K562 (cell line): ENCODE results near the gene SEPTIN2. TPM values are rescaled to one million over a fixed set of nuclear protein-coding genes. Genes with fewer than 3 reads are reported as not detected.

Source experiments
- ATAC-seq: fragments of 200-7000 bp; cut with Tn5 transposase; 3 replicates; pipeline ENCODE4 v1.9.1; 2020; ENCODE audit warnings: moderate library complexity
- BruUV-seq: library from RNA; stranded (reverse); fragments of 400-500 nt; replicated peaks from 2 replicates; lab custom pipeline; 2021; lab: Mats Ljungman, UMichigan
- CTCF ChIA-PET: fragments of 300-600 bp; formaldehyde crosslinking; extraction: SDS; loops from one replicate; lab custom pipeline; 2021; ENCODE audit warnings: low intra/inter-chr PET ratio; lab: Yijun Ruan, JAX
- POLR2A ChIA-PET: fragments of 300-600, 350-650 bp; sonication (Branson Sonifier 250); formaldehyde crosslinking; extraction: SDS; loops from one replicate; lab custom pipeline; 2021; ENCODE audit warnings: antibody characterized with exemption, inconsistent platforms; lab: Yijun Ruan, JAX
- DNase-seq, 4 experiments: peaks; one replicate each; pipeline versions ENCODE4 v3.0.0 to v3.0.0-alpha.2; 2011 to 2018; ENCODE audit warnings: low spot score in 3 of 4, mixed read lengths in 3 of 4; ENCODE audit errors: extremely low read depth in 1 of 4
- FAIRE-seq: peaks from 2 replicates; lab custom pipeline; 2011; peaks lifted over from hg19 to GRCh38; lab: Jason Lieb, UNC
- H2AFZ ChIP-seq: 2 replicates; pipeline ENCODE4 v1.6.0; 2011; ENCODE audit warnings: low read depth, low read length, control low read depth, inconsistent platforms
- H3K27ac ChIP-seq: fragments of 200-600 bp; 3 replicates; pipeline ENCODE4 v1.8.0; 2011; ENCODE audit warnings: low read depth, mild to moderate bottlenecking, control low read depth, inconsistent platforms, low read length, moderate library complexity, mixed read lengths; ENCODE audit errors: extremely low read depth
- H3K27me3 ChIP-seq, 2 experiments: fragments of 300-600 bp in 1 of 2; 2 replicates in 1 of 2; 3 replicates in 1 of 2; pipeline versions ENCODE4 v1.6.0 to v1.8.0; 2011; ENCODE audit warnings: inconsistent platforms in 2 of 2, low read length in 2 of 2, mild to moderate bottlenecking in 1 of 2, mixed read lengths in 1 of 2, moderate library complexity in 1 of 2; ENCODE audit not compliant: control insufficient read depth in 2 of 2, insufficient read depth in 2 of 2
- H3K36me3 ChIP-seq: fragments of 300-600 bp; 3 replicates; pipeline ENCODE4 v1.8.0; 2011; ENCODE audit warnings: mild to moderate bottlenecking, low read length, inconsistent platforms; ENCODE audit not compliant: control insufficient read depth, insufficient read depth
- H3K4me1 ChIP-seq, 2 experiments: fragments of 200-600 bp in 1 of 2; replicated peaks in 1 of 2; 2 replicates in 1 of 2; 3 replicates in 1 of 2; pipeline versions ENCODE4 v1.5.1 to v1.8.0; 2011; ENCODE audit warnings: inconsistent platforms in 2 of 2, low read length in 2 of 2, mild to moderate bottlenecking in 1 of 2, mixed read lengths in 1 of 2, moderate library complexity in 1 of 2; ENCODE audit not compliant: control insufficient read depth in 2 of 2, insufficient read depth in 2 of 2
- H3K4me2 ChIP-seq: 2 replicates; pipeline ENCODE4 v1.6.1; 2011; ENCODE audit warnings: low read length, control low read depth, inconsistent platforms, mixed read lengths; ENCODE audit not compliant: insufficient read depth
- H3K4me3 ChIP-seq: fragments of 200-600 bp; sonication (generic), shearing (Covaris generic); 2 replicates; pipeline ENCODE4 v1.5.1; 2016; ENCODE audit warnings: control low read depth, inconsistent platforms
- H3K79me2 ChIP-seq: fragments of 200-600 bp; 3 replicates; pipeline ENCODE4 v1.8.0; 2011; ENCODE audit warnings: low read length, inconsistent platforms; ENCODE audit not compliant: control insufficient read depth, insufficient read depth
- H3K9ac ChIP-seq, 2 experiments: 2 replicates each; pipeline versions ENCODE4 v1.6.0 to v1.6.1; 2011; ENCODE audit warnings: low read depth in 2 of 2, low read length in 2 of 2, control low read depth in 1 of 2, inconsistent platforms in 1 of 2, mild to moderate bottlenecking in 1 of 2, mixed read lengths in 1 of 2; ENCODE audit not compliant: insufficient read depth in 1 of 2
- H3K9me1 ChIP-seq: one replicate; pipeline ENCODE4 v1.6.0; 2011; ENCODE audit warnings: inconsistent platforms, mild to moderate bottlenecking, low read length, moderate library complexity; ENCODE audit not compliant: control insufficient read depth, insufficient read depth
- H3K9me3 ChIP-seq: replicated peaks from 2 replicates; pipeline ENCODE4 v1.5.1; 2011; ENCODE audit warnings: low read depth, low read length, inconsistent platforms; ENCODE audit not compliant: control insufficient read depth, insufficient read depth
- H4K20me1 ChIP-seq: replicated peaks from 2 replicates; pipeline ENCODE4 v1.6.1; 2011; ENCODE audit warnings: low read length, inconsistent platforms, mixed read lengths; ENCODE audit not compliant: control insufficient read depth, insufficient read depth
- C11orf30 ChIP-seq: fragments of 450-650 bp; IDR thresholded peaks from 2 replicates; pipeline ENCODE4 v1.6.1; 2016; ENCODE audit warnings: low read depth, mild to moderate bottlenecking
- GTF2A2 ChIP-seq: IDR thresholded peaks from 2 replicates; pipeline ENCODE4 v1.6.1; 2016; ENCODE audit warnings: mild to moderate bottlenecking, missing genetic modification characterization, missing compliant biosample characterization
- HMGN3 ChIP-seq: IDR thresholded peaks from 2 replicates; pipeline ENCODE4 v1.6.1; 2011; ENCODE audit warnings: borderline replicate concordance, low read depth, mild to moderate bottlenecking, mixed read lengths, low read length; ENCODE audit not compliant: insufficient read length; ENCODE audit errors: extremely low read depth
- L3MBTL2 ChIP-seq: fragments of 450-650 bp; IDR thresholded peaks from 2 replicates; pipeline ENCODE4 v1.6.1; 2016; ENCODE audit warnings: mild to moderate bottlenecking, moderate library complexity
- POLR2A ChIP-seq: fragments of 450-650 bp; conservative IDR thresholded peaks from 2 replicates; pipeline ENCODE4 v1.6.1; 2016
- POLR2AphosphoS2 ChIP-seq: IDR thresholded peaks from 2 replicates; pipeline ENCODE4 v1.6.1; 2012; ENCODE audit warnings: low read length, improper control_type of control experiment
- ZFX ChIP-seq: sonication (generic); formaldehyde crosslinking; IDR thresholded peaks from 2 replicates; pipeline ENCODE4 v1.8.0; 2022; ENCODE audit warnings: mild to moderate bottlenecking, missing genetic modification reagents, moderate library complexity
- ZKSCAN1 ChIP-seq: fragments of 150-350 bp; IDR thresholded peaks from 2 replicates; pipeline ENCODE4 v1.6.1; 2016; ENCODE audit warnings: low read depth, low read length
- ZNF316 ChIP-seq: fragments of 450-650 bp; IDR thresholded peaks from 2 replicates; pipeline ENCODE4 v1.6.1; 2016
- WGBS: fragments of 100-300 bp; shearing (Covaris generic); methylation state at CpG from one replicate; pipeline ENCODE4 v1.1.6; 2016; ENCODE audit warnings: low coverage, mixed read lengths; ENCODE audit not compliant: insufficient coverage; ENCODE audit errors: missing lambda C conversion rate; 5-methylcytosine and 5-hydroxymethylcytosine counted together
- in situ Hi-C: fragments of 300-500 bp; cut with MboI; formaldehyde crosslinking; loops from 4 replicates; pipeline ENCODE4 v1.15.0; 2018; ENCODE audit warnings: inconsistent platforms, mixed read lengths
- intact Hi-C: fragments of 100-400 bp; cut with micrococcal nuclease; formaldehyde crosslinking; loops from 2 replicates; pipeline ENCODE4 v1.14.2; 2022
- polyA plus RNA-seq, 8 experiments: library from polyadenylated mRNA; depleted of rRNA in 4 of 8; stranded (reverse) in 5 of 8; unstranded in 3 of 8; fragments of >200 nt; fragmentation: Nextera tagmentation in 2 of 8; fragmentation: Illumina TruSeq in 1 of 8; extraction: Ambion mirVana in 2 of 8; extraction: Trizol in 1 of 8; gene quantifications; 2 replicates each; pipeline versions ENCODE4 v1.2.1 to v1.2.3, GENCODE V29; 2011 to 2014; ENCODE audit warnings: inconsistent platforms in 1 of 8, missing spikeins in 1 of 8
- total RNA-seq, 7 experiments: library from RNA; depleted of rRNA in 6 of 7; stranded (reverse); fragments of >200 nt in 6 of 7; fragmentation: Illumina TruSeq in 2 of 7; extraction: Trizol in 2 of 7; gene quantifications; 2 replicates each; pipeline versions ENCODE4 v1.2.1 to v1.2.3, GENCODE V29; 2011 to 2021; ENCODE audit warnings: low replicate concordance in 1 of 7
- TF ChIP-seq, protein P1 (sequence below): sonication (generic); formaldehyde crosslinking; IDR thresholded peaks from 2 replicates; pipeline ENCODE4 v1.9.0; 2022; ENCODE audit warnings: mild to moderate bottlenecking, missing genetic modification reagents
- TF ChIP-seq, protein P2 (sequence below), 2 experiments: fragments of 450-650 bp; formaldehyde crosslinking in 1 of 2; IDR thresholded peaks; 2 replicates each; pipeline versions ENCODE4 v1.4.0 to v1.6.1; 2014 to 2020; ENCODE audit warnings: mild to moderate bottlenecking in 2 of 2, borderline replicate concordance in 1 of 2, low read depth in 1 of 2

The SEPTIN2 gene
- total and polyA plus RNA-seq, 9 of the 15 experiments (the other 6 are each of a cell fraction or from before 2014, with no cell fraction given), result 121 to 367 (median 166) TPM

DNA sequence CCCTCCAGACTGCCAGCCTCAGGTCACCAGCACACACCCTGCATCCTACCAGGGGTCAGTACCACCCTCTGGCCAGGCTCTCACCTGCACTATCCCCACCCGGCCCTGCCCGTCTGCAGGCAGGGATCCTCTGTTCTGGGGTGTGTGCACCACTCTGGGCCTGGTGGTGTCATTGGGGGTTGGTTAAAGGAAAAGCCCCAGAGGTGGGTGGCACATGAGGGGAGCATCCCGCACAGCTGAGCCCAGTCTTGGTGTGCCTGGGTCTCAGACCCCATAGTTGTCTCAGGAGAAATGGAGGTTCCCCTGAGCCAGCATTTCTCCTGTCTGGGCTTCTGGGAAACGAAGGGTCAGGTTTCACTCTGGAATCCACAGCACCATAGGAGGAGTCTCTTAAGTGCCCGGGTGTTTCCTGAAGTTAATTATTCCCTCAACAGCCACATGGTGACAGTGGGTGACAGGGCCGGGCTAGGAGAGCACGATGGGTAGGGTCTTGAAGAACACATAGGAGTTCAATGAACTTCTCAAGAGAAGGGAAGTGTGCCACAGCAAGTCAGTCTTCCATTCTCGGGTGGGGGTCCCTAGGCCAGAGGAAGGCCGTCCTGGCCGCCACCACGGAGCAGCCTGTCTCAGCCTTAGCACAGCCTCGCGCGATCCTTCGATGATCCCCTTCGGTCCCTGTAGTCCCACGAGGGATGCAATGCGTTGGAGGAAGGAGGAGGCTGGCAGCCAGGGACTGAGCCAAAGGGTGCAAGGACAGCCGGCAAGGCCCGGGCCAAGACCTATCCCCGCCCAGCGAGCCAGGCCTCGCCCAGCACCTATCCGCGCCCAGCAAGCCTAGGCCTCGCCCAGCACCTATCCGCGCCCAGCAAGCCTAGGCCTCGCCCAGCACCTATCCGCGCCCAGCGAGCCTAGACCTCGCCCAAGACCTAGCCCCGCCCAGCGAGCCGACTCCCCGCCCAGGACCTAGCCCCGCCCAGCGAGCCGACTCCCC lies 39.2 kb downstream of the SEPTIN2 start:
- WGBS, result 13% methylated on average over 8 of the region's 40 CpGs
- intact Hi-C loops (no loop called here), in situ Hi-C loops (no loop called here)
- Histone ChIP-seq H3K4me2 (peak overlapping the region; percentile 83), H3K9me3 (no peaks in the 10 kb centered on the region), H3K27me3 (no peaks in the 10 kb centered on the region), H3K4me1 (peaks cover 12 to 16% of the 10 kb centered on the region in 2 experiments; a peak in 4 of 5 replicates), H3K36me3 (peaks cover 51% of the 10 kb centered on the region; the same call in 2 of the 3 replicates), H4K20me1 (peaks cover 8% of the 10 kb centered on the region), H3K79me2 (peaks cover 38% of the 10 kb centered on the region), H3K4me3 (peak overlapping the region; percentile 31; the same call in 1 of the 2 replicates), H3K9me1 (no peaks in the 10 kb centered on the region), H3K9ac (peak overlapping the region; percentile 46 to 93; a peak in 3 of 4 replicates), H2AFZ (peak overlapping the region; percentile 82), H3K27ac (peak overlapping the region; percentile 75; the same call in 2 of the 3 replicates)
- POLR2A ChIA-PET, result no interaction called here
- no TSS peak for BruUV-seq
- peak; percentile 57 to 76 (median 58) for DNase-seq
- CTCF ChIA-PET, result no interaction called here
- peak; percentile 84 for ATAC-seq
- FAIRE-seq, result peak; percentile 83
- TF ChIP-seq GTF2A2 (tag), result no peak
- peak; percentile 64 for TF ChIP-seq POLR2A
- peak; percentile 52; the same call in 1 of the 2 replicates for TF ChIP-seq ZKSCAN1
- TF ChIP-seq, protein P1, sequence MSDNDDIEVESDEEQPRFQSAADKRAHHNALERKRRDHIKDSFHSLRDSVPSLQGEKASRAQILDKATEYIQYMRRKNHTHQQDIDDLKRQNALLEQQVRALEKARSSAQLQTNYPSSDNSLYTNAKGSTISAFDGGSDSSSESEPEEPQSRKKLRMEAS (CRISPR knock-in tag), result peak; percentile 56
- peak; percentile 31; the same call in 1 of the 2 replicates for TF ChIP-seq POLR2AphosphoS2
- peak; percentile 51; the same call in 1 of the 2 replicates for TF ChIP-seq C11orf30
- TF ChIP-seq HMGN3, result peak; percentile 53
- peak; percentile 75 for TF ChIP-seq L3MBTL2
- TF ChIP-seq ZFX (CRISPR knock-in tag), result peak; percentile 76
- TF ChIP-seq, protein P2, sequence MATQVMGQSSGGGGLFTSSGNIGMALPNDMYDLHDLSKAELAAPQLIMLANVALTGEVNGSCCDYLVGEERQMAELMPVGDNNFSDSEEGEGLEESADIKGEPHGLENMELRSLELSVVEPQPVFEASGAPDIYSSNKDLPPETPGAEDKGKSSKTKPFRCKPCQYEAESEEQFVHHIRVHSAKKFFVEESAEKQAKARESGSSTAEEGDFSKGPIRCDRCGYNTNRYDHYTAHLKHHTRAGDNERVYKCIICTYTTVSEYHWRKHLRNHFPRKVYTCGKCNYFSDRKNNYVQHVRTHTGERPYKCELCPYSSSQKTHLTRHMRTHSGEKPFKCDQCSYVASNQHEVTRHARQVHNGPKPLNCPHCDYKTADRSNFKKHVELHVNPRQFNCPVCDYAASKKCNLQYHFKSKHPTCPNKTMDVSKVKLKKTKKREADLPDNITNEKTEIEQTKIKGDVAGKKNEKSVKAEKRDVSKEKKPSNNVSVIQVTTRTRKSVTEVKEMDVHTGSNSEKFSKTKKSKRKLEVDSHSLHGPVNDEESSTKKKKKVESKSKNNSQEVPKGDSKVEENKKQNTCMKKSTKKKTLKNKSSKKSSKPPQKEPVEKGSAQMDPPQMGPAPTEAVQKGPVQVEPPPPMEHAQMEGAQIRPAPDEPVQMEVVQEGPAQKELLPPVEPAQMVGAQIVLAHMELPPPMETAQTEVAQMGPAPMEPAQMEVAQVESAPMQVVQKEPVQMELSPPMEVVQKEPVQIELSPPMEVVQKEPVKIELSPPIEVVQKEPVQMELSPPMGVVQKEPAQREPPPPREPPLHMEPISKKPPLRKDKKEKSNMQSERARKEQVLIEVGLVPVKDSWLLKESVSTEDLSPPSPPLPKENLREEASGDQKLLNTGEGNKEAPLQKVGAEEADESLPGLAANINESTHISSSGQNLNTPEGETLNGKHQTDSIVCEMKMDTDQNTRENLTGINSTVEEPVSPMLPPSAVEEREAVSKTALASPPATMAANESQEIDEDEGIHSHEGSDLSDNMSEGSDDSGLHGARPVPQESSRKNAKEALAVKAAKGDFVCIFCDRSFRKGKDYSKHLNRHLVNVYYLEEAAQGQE (IDR thresholded peaks at IDR 0.05; ENCODE audit: borderline replicate concordance), result no peak
- TF ChIP-seq, protein P2 (CRISPR knock-in tag; IDR thresholded peaks at IDR 0.05; ENCODE audit: low read depth), result peak; percentile 30; the same call in 1 of the 2 replicates
- peak; percentile 8; the same call in 1 of the 2 replicates for TF ChIP-seq ZNF316
